Activated T-cell treated with anti-CD3 and anti-CD28 coated beads, Interleukin-2, amount 50 U/mL, for 1 hour (primary cell): ENCODE data around the gene PROKR2.

ENCODE experiments used
- DNase-seq: peaks from one replicate; pipeline ENCODE4 v3.0.0-alpha.2; 2020

The PROKR2 gene

GRCh38 chr20:5316188-5317158 lies at the start of gene PROKR2:
TSS of gene PROKR2 (minus strand) at chr20:5316954. CDS start at chr20:5314369, 2,585 bp downstream.
- no peak for DNase-seq

- DNase-seq, result no peak
Observed at GRCh38 chr20:5364997-5365597, 48.3 kb upstream of the PROKR2 start.

- no peak for DNase-seq
Observed at GRCh38 chr20:5364136-5364821, 47.5 kb upstream of the PROKR2 start.

- no peak for DNase-seq
Observed at GRCh38 chr20:5362771-5363170, 46.0 kb upstream of the PROKR2 start.

- no peak for DNase-seq
Observed at GRCh38 chr20:5361176-5361575, 44.4 kb upstream of the PROKR2 start.

GRCh38 chr20:5357946-5358345 lies 41.2 kb upstream of the PROKR2 start:
- no peak for DNase-seq

DNA sequence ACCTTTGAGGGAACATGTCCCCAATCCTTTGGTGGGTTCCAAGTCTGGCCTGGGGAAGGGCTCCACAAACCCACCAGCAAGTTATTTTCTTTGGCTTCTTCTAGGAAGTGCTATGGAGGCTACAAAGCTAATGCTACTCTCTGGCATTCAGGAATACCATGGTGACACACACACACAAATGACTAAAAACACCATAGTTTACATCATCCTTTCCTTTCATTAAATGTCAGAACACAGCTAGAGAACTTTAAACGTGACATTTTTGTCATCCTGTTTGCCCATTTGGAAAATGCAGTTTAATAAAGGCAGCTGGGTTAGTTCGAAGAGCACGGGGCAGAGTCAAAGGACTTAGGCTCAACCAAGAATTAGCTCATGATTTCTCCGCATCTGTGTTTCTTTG lies 40.2 kb upstream of the PROKR2 start:
- DNase-seq, result no peak

DNA sequence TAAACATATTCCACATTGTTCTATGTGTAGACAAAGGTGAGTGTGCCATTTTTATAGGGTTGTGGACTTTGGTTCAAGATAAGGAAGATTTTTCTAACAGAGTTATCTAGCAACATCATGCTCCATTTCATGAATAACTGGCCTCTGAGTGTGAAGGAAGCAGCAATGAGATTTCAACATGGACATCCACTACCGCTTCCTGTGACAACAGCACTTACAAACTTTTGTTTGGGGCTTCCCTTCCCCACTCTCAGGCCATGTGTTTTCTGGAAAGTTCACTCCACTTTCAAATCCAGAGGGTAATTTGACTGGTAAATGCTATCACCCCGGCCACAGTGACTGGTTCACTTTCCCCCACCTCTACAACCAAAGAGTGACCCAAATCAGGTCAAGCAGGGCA lies 38.1 kb upstream of the PROKR2 start:
- no peak for DNase-seq

DNA sequence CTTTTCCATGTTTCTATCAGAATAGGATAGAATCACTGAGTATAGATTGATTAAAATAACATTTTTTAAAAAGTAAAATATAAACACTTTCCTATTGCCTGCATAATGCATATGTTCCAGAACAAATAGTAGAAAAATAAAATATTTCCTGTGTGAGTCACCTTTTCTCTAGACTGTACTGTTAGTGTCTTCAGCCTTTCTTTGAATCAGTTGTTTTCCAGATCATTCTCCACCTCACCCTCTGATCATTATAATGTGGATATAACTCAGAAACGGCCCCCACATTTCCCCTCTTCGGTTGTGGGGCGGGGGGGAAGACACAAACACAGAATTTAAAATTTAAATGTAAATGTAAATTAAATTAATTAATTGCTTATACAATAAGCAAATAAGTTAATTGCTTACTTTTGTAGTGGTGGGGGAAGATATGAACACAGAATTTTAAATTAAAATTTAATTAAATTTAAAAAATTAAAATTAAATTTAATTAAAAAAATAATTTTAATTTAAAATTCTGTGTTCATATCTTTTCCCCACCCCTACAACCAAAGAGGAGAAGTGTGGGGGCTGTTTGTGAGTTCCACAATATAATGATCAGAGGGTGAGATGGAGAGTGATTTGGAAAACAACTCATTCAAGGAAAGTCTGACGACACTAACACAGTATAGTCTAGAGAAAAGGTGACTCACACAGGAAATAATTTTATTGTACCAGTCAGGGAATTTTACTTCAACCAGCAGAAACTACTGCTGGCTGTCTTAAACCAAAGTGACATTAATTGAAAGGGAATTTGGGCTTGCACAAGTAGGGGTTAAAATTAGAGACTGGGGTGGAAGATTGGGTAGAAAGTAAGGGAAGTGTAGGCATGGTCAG lies 37.1 kb upstream of the PROKR2 start:
- DNase-seq, result no peak

- no peak for DNase-seq
Observed at GRCh38 chr20:5349448-5349847, 32.7 kb upstream of the PROKR2 start.

DNA sequence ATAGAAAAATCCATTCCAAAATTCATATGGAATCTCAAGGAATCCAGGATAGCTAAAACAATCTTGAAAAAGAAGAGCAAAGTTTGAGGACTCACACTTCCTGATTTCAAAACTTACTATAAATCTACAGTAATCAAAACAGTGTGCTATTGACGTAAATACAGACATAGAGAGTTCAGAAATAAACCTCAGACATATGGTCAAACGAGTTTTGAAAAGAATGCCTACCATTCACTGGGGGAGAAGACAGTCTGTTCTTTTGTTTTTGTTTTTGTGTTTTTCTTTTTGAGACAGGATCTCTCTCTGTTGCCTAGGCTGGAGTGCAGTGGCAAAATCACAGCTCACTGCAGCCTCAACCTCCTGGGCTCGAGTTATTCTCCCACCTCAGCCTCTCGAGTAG lies 25.3 kb upstream of the PROKR2 start:
- DNase-seq, result no peak

DNA sequence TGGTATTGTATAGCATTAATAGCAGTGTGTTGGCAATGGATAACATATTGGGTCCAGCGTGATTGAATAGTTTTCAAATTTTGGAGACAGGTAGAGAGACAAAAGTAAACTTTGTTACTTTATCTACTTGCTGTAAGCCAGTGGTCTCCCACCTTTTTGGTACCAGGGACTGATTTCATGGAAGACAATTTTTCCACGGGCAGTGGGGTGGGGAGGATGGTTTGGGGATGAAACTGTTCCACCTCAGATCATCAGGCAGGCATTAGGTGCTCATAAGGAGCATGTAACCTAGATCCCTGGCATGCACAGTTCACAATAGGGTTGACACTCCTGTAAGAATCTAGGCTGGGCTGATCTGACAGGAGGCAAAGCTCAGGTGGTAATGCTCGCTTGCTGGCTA lies 14.6 kb upstream of the PROKR2 start:
- DNase-seq, result no peak

- no peak for DNase-seq
Observed at GRCh38 chr20:5328268-5328667, 11.5 kb upstream of the PROKR2 start.

DNA sequence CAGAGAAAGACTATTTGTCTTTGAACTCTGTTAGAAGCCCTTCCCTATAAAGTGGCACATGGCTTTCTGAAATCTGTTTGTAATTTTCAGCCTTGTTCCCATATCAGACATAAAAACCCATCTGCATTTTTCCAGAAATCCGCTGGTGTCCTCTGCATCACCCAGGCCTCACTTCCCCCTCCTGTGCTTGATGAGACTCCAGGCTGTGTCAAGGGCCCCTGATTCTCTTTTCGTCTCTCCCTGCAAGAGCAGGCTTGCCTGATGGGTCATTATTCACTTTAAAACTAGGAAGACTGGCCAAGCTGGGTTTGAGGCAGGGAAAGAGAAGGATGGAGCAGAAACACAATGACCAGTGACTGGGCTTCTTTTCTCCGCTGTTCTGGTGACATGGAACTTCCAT lies 10.6 kb upstream of the PROKR2 start:
- DNase-seq, result no peak

GRCh38 chr20:5315807-5316187 lies 957 bp downstream of the PROKR2 start:
- DNase-seq, result no peak

DNA sequence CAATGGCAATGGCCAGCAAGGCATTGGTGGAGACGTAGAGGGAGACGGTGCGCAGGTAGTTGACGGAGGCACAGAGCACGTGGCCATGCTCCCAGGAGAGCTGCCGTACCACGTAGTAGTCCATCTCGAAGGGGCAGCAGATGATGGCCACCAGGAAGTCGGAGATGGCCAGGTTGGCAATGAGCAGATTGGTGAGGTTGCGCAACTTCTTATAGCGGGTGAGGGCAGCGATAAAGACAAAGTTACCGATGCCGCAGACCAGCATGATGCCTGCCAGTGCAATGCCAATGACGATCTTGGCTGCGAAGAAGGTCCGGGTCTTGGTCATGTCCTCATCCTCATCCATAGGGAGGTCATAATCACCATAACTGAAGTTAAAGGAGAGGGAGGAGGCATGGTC lies 2.8 kb downstream of the PROKR2 start:
- DNase-seq, result no peak

- no peak for DNase-seq
Observed at GRCh38 chr20:5312518-5312917, 4.2 kb downstream of the PROKR2 start.

DNA sequence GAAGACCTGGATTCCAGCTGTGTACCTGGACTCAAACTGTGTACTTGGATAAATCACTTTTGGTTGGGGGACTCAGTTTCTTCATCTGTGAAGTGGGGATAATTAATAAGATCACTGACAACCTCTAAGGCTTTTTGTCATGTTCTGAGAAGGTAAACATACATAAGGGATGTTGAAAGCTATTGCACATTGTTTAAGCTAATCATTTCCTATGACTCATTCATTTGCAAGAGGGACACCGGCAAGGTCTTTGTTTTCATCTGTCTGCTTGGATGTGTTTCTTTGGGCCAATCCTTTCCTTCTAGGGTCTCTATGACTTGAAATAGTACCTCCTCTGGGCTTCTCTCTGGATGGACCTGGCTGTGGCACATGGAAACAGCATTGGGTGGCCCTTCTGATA lies 6.8 kb downstream of the PROKR2 start:
- DNase-seq, result no peak

DNA sequence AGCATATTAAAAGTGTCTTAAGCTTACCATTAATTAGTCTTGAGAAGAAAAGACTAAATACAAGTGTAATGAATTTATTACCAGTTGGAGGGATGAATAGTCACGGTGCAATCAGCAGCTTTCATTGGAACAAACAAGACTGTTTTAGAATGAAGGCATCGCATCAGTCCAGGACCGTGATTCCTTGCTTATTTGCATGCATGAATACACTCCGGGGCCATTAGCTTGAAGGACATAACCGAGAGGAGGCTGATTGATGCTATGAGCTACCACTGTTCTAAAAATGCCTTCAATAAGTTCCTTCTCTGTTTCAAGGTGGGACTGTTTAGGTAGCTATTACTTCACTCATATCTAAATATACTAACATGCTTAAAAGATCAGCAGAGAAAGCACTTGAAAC lies 17.9 kb downstream of the PROKR2 start:
- DNase-seq, result no peak

DNA sequence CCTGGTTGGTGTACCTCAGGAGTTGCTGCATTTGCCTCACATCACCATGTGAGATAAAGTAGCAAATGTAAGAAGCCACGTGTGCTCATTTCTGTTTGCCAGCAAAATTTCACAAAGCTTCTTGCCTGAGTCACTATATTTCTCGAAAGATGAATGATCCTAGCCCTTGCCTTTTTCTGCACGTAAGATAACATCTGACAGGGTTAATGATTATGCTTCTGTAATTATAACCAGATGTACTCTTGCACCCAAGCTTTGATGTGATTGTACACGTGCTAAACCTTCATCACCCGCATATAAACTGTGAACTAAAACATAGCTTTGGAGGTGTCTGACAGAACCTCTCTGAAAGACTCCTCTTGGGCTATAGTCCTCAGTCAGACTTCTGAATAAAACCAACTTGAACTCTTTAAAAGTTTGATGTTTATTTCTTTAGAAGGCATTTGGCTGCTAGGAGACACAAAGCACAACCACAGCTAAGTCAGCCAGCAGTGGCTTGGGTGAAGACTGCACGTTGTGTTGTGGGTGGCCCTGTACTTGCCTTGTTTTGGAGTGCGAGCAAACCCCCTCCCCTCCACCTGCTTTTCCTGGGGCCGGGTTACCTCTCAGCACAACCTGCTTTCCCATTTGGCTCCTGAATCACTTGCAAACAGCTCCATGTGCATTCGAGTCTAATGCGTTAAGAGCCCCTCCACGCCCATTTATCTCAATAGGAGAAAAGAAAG lies 19.3 kb downstream of the PROKR2 start:
- DNase-seq, result no peak

DNA sequence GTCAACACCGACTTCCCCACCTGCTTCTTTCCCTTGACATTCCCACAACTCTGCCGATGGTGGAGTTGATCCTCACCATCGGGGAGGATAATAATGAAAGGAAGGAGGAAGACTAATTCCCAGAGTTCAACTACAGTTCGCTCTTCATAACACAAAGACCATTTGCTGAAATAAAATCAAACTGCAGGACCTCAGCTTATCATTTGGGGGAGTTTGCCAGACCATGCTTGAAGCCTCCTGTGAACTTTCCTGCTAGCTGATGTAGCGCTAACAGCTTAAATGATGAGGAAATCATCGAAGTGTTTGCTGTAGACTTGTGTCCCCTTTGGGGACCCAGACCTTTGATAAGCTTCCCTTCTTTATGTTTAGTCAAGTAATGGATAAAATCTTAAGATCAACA lies 26.2 kb downstream of the PROKR2 start:
- no peak for DNase-seq

- no peak for DNase-seq
Observed at GRCh38 chr20:5282561-5282960, 34.2 kb downstream of the PROKR2 start.
